ENCODE measurements around the gene SEC63.

DNA sequence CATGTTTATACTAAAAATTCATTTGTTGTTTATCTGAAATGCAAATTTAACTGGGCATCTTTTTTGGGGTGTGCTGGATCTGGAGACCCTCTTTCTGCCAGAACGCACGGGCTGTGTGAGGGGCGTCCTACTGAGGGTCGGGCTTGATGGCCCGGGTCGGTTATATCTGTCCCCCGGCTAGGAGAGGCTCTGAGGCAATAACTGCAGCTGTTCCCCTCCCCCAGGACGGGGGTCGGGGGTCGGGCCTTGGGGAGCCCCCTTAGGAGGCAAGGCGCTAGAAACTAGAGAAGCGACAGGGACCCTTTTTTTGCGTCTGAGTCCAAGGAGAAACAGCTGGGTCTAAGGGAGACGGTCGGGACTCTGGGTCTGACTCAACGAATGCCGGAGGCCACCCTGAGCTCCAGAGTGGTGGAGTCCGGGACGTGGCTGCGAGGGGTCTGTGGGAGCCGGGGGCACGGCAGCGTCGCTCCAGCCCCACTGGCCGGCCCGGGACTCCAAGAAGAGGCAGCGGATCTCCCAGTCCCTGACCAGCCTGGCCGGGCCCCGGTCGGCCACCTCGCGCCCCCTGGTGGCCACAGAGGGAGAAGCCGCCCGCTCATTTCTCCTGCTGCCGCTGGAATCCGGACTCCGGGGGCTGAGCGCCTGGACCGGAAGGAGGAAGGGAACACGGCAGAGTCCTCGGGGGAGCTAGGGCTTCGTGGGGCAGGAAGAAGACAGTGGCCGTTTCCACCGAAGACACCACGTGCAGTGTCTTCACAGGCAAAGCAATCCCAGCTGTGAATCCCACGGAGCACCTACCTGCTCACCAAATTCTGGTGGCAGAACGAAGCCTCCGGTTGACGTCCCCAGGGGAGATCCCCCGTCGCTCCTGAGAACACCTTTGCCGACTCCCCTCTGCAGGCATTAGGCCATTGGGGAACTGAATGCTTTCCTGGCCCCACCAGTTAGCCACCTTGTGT lies 109.9 kb downstream of the SEC63 start:
- TF ChIP-seq POLR2A (IDR thresholded peaks at IDR 0.05): no peak
- TF ChIP-seq, protein P1, sequence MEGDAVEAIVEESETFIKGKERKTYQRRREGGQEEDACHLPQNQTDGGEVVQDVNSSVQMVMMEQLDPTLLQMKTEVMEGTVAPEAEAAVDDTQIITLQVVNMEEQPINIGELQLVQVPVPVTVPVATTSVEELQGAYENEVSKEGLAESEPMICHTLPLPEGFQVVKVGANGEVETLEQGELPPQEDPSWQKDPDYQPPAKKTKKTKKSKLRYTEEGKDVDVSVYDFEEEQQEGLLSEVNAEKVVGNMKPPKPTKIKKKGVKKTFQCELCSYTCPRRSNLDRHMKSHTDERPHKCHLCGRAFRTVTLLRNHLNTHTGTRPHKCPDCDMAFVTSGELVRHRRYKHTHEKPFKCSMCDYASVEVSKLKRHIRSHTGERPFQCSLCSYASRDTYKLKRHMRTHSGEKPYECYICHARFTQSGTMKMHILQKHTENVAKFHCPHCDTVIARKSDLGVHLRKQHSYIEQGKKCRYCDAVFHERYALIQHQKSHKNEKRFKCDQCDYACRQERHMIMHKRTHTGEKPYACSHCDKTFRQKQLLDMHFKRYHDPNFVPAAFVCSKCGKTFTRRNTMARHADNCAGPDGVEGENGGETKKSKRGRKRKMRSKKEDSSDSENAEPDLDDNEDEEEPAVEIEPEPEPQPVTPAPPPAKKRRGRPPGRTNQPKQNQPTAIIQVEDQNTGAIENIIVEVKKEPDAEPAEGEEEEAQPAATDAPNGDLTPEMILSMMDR (IDR thresholded peaks at IDR 0.05): peak; percentile 86 to 93 (median 90)

Measured in ovary (tissue), 3 donors.